ENCODE measurements around the gene KLHL29.

Gene KLHL29

DNA sequence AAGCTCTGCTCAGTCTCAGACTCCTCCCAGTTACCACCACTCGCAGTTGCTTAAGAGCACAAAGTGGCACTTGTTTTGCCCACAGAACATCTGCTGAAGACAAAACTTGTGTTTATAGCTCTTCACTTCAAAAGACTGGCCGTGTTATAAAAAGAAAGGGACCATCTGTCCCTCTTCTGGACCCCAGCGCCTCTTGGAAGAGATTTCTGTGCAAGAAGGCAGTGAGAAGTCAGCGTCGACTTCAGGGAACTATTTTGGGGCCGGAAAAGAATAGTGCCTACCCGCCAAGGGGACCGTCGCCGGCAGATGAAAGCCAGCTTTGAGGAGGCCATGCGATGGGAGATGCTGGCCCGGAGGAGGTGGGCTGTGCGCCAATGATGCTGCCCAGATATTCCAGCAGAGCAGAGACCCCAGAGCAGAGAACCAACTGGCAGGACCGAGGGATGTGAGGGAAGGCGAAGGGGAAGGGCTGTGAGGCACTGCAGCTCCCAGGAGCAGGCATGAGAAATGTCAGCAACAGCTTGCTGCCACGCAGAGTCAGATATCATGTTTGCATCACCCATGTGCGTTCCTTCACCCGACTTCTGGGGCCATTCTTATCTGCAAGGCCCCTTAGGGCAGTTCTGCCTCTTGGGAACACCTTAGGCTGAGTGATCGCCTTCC is 271.1 kb downstream of the KLHL29 start:
- no peak overlapping the region for H3K9ac ChIP-seq (ENCODE audit: low read depth, low read length, poor library complexity, severe bottlenecking)
- no peak for TF ChIP-seq EZH2phosphoT487 (IDR thresholded peaks at IDR 0.05; ENCODE audit: borderline replicate concordance)
- TF ChIP-seq, protein P1, sequence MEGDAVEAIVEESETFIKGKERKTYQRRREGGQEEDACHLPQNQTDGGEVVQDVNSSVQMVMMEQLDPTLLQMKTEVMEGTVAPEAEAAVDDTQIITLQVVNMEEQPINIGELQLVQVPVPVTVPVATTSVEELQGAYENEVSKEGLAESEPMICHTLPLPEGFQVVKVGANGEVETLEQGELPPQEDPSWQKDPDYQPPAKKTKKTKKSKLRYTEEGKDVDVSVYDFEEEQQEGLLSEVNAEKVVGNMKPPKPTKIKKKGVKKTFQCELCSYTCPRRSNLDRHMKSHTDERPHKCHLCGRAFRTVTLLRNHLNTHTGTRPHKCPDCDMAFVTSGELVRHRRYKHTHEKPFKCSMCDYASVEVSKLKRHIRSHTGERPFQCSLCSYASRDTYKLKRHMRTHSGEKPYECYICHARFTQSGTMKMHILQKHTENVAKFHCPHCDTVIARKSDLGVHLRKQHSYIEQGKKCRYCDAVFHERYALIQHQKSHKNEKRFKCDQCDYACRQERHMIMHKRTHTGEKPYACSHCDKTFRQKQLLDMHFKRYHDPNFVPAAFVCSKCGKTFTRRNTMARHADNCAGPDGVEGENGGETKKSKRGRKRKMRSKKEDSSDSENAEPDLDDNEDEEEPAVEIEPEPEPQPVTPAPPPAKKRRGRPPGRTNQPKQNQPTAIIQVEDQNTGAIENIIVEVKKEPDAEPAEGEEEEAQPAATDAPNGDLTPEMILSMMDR (conservative IDR thresholded peaks at IDR 0.05; ENCODE audit: low read length) = no peak
- H2AFZ ChIP-seq (ENCODE audit: low read length) = no peak overlapping the region
- no peak overlapping the region for H3K4me3 ChIP-seq (ENCODE audit: low read length, poor library complexity, severe bottlenecking)
- H3K9me2 ChIP-seq (replicated peaks; ENCODE audit: low read depth, low read length) = no peaks in the 10 kb centered on the region
- no peaks in the 10 kb centered on the region for H4K20me1 ChIP-seq (ENCODE audit: insufficient read depth, low read length, poor library complexity, severe bottlenecking)
- no peaks in the 10 kb centered on the region for H3K27me3 ChIP-seq (ENCODE audit: insufficient read depth, low read length, poor library complexity, severe bottlenecking)
- H3K36me3 ChIP-seq (ENCODE audit: insufficient read depth, low read length) = no peaks in the 10 kb centered on the region
- H3K4me1 ChIP-seq (ENCODE audit: insufficient read depth, low read length, poor library complexity, severe bottlenecking) = no peaks in the 10 kb centered on the region
- no peaks in the 10 kb centered on the region for H3K79me2 ChIP-seq (ENCODE audit: insufficient read depth, low read length)
- H3K4me2 ChIP-seq (ENCODE audit: low read depth, low read length, poor library complexity, severe bottlenecking) = no peak overlapping the region
- H3F3A ChIP-seq (ENCODE audit: low read depth) = no peaks in the 10 kb centered on the region
- no peaks in the 10 kb centered on the region for H3K9me3 ChIP-seq (ENCODE audit: insufficient read depth, low read depth, low read length)

DNA sequence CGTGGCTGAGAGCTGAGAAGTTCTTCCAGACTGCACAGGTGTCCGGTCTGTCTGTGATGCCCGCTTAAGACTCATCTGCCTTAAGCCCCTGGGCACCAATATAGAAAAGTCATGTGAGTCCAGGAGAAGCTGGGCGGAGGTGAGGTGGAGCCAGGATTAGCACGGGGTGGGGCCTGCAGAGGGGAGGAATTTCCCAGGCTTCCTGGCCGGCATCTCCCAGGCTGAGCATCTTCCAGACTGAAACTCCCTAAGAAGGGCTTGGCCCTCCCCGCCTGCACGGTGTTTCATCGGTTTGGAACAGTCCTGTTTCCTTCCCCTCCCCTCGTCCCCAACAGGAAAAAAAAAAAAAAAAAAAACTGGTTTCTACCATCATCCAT is 271.6 kb downstream of the KLHL29 start:
- H3K4me2 ChIP-seq (ENCODE audit: low read depth, low read length, poor library complexity, severe bottlenecking) = no peak overlapping the region
- H3K4me3 ChIP-seq (ENCODE audit: low read length, poor library complexity, severe bottlenecking) = no peak overlapping the region
- H3K27me3 ChIP-seq (ENCODE audit: insufficient read depth, low read length, poor library complexity, severe bottlenecking) = no peaks in the 10 kb centered on the region

DNA sequence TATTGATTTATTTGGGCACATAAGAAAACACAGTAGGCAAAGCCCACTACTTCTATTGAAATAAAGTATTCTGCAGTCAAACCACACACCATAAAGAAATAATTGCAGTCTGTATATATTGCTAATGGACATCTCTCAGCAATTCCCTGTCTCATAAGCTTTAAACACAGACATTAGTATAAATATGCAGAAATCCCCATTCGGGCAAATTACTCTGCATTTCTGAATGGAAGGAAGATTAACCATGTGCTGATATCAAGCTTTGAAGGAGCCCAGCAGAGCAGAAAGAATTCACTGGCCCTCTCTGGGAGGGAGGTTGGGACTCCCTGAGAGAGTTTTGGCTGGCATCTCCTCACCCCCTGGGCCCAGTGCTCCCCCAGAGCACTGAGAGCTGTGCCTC is 272.4 kb downstream of the KLHL29 start:
- TF ChIP-seq EZH2phosphoT487 (IDR thresholded peaks at IDR 0.05; ENCODE audit: borderline replicate concordance) = no peak
- TF ChIP-seq, protein P1 (conservative IDR thresholded peaks at IDR 0.05; ENCODE audit: low read length) = no peak
- Histone ChIP-seq H3F3A (ENCODE audit: low read depth) (no peaks in the 10 kb centered on the region), H2AFZ (ENCODE audit: low read length) (no peak overlapping the region), H3K9ac (ENCODE audit: low read depth, low read length, poor library complexity, severe bottlenecking) (no peak overlapping the region), H3K27me3 (ENCODE audit: insufficient read depth, low read length, poor library complexity, severe bottlenecking) (no peaks in the 10 kb centered on the region), H3K9me2 (replicated peaks; ENCODE audit: low read depth, low read length) (no peaks in the 10 kb centered on the region), H3K4me3 (ENCODE audit: low read length, poor library complexity, severe bottlenecking) (no peak overlapping the region), H3K4me1 (ENCODE audit: insufficient read depth, low read length, poor library complexity, severe bottlenecking) (no peaks in the 10 kb centered on the region), H3K36me3 (ENCODE audit: insufficient read depth, low read length) (no peaks in the 10 kb centered on the region), H3K9me3 (ENCODE audit: insufficient read depth, low read depth, low read length) (no peaks in the 10 kb centered on the region), H3K4me2 (ENCODE audit: low read depth, low read length, poor library complexity, severe bottlenecking) (no peak overlapping the region), H4K20me1 (ENCODE audit: insufficient read depth, low read length, poor library complexity, severe bottlenecking) (no peaks in the 10 kb centered on the region), H3K79me2 (ENCODE audit: insufficient read depth, low read length) (no peaks in the 10 kb centered on the region)

More for the DNA sequence above, 271.6 kb downstream of the KLHL29 start:
- no peak overlapping the region for H3K9ac ChIP-seq (ENCODE audit: low read depth, low read length, poor library complexity, severe bottlenecking)
- no peaks in the 10 kb centered on the region for H3K9me3 ChIP-seq (ENCODE audit: insufficient read depth, low read depth, low read length)
- H3K9me2 ChIP-seq (replicated peaks; ENCODE audit: low read depth, low read length) = no peaks in the 10 kb centered on the region
- no peaks in the 10 kb centered on the region for H4K20me1 ChIP-seq (ENCODE audit: insufficient read depth, low read length, poor library complexity, severe bottlenecking)
- H3K4me1 ChIP-seq (ENCODE audit: insufficient read depth, low read length, poor library complexity, severe bottlenecking) = no peaks in the 10 kb centered on the region
- H3K36me3 ChIP-seq (ENCODE audit: insufficient read depth, low read length) = no peaks in the 10 kb centered on the region
- H3F3A ChIP-seq (ENCODE audit: low read depth) = no peaks in the 10 kb centered on the region
- no peak for TF ChIP-seq EZH2phosphoT487 (IDR thresholded peaks at IDR 0.05; ENCODE audit: borderline replicate concordance)
- TF ChIP-seq, protein P1 (conservative IDR thresholded peaks at IDR 0.05; ENCODE audit: low read length) = no peak
- no peaks in the 10 kb centered on the region for H3K79me2 ChIP-seq (ENCODE audit: insufficient read depth, low read length)
- no peak overlapping the region for H2AFZ ChIP-seq (ENCODE audit: low read length)

Data from Loucy (cell line).